ENCODE data around the gene XRCC3. TPM values are rescaled to one million over a fixed set of nuclear protein-coding genes. Genes with fewer than 3 reads are reported as not detected.

The XRCC3 gene
- total and polyA plus RNA-seq, 4 donors, result 1.7 to 14.1 (median 2.8) TPM

DNA sequence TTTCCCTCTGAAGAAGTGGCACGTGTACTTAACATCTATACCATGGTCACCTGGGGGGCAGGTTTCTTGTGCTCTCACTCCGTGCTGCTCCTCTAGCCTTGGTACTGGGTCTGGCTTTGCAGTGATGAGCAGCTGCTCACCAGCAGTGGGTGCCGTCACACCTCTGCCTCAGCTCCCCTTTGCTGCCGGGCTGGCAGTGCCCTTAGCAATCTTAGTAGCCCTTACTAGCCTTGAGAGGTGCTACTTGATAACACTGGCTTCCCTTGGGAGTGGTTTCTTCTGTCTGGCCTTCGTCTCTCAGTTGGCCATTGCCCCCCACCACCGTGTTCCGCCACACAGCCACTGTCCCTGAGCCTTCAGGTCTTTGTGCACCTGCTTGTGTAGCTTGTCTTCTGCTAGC is 63.7 kb downstream of the XRCC3 start:
- Histone ChIP-seq H3K27me3 (ENCODE audit: control insufficient read depth in 4 of 4, insufficient read depth in 4 of 4, low read length in 3 of 4) (no peaks in the 10 kb centered on the region), H3K9ac (ENCODE audit: low read depth in 1 of 2, low read length in 2 of 2) (no peak overlapping the region), H3K36me3 (ENCODE audit: control insufficient read depth in 4 of 4, insufficient read depth in 3 of 4, low read depth in 1 of 4, low read length in 3 of 4) (peaks cover 2 to 15% (median 13%) of the 10 kb centered on the region in 4 donors), H3K4me3 (ENCODE audit: low read depth in 1 of 3, low read length in 3 of 3) (no peak overlapping the region), H3K27ac (ENCODE audit: low read depth in 1 of 2, low read length in 2 of 2) (no peak overlapping the region), H3K4me1 (ENCODE audit: control insufficient read depth in 4 of 4, insufficient read depth in 4 of 4, low read length in 3 of 4) (peaks cover 0 to 10% (median 4%) of the 10 kb centered on the region in 4 donors), H3K9me3 (ENCODE audit: control insufficient read depth in 4 of 4, low read length in 3 of 4) (no peaks in the 10 kb centered on the region)
- no peak for DNase-seq (ENCODE audit: low spot score)
- 93% methylated on average over 7 of the region's 7 CpGs for WGBS
- TF ChIP-seq FOXA2 (IDR thresholded peaks at IDR 0.05), result no peak
- no peak for TF ChIP-seq HNF4A (conservative IDR thresholded peaks at IDR 0.05)
- TF ChIP-seq TAF1 (conservative IDR thresholded peaks at IDR 0.05), result no peak
- TF ChIP-seq RAD21 (IDR thresholded peaks at IDR 0.05), result no peak
- no peak for TF ChIP-seq RXRA (IDR thresholded peaks at IDR 0.05)
- no peak for TF ChIP-seq HNF4G (IDR thresholded peaks at IDR 0.05)
- TF ChIP-seq MAX (IDR thresholded peaks at IDR 0.05), result no peak
- no peak for TF ChIP-seq JUND (IDR thresholded peaks at IDR 0.05)
- TF ChIP-seq FOXA1 (IDR thresholded peaks at IDR 0.05), result no peak
- TF ChIP-seq, protein P1, sequence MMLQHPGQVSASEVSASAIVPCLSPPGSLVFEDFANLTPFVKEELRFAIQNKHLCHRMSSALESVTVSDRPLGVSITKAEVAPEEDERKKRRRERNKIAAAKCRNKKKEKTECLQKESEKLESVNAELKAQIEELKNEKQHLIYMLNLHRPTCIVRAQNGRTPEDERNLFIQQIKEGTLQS (IDR thresholded peaks at IDR 0.05), result no peak
- TF ChIP-seq EGR1 (IDR thresholded peaks at IDR 0.05; ENCODE audit: low read depth in 2 of 2), result no peak
- TF ChIP-seq NR2F2 (IDR thresholded peaks at IDR 0.05), result no peak
- TF ChIP-seq ZBTB33 (IDR thresholded peaks at IDR 0.05), result no peak
- TF ChIP-seq, protein P2, sequence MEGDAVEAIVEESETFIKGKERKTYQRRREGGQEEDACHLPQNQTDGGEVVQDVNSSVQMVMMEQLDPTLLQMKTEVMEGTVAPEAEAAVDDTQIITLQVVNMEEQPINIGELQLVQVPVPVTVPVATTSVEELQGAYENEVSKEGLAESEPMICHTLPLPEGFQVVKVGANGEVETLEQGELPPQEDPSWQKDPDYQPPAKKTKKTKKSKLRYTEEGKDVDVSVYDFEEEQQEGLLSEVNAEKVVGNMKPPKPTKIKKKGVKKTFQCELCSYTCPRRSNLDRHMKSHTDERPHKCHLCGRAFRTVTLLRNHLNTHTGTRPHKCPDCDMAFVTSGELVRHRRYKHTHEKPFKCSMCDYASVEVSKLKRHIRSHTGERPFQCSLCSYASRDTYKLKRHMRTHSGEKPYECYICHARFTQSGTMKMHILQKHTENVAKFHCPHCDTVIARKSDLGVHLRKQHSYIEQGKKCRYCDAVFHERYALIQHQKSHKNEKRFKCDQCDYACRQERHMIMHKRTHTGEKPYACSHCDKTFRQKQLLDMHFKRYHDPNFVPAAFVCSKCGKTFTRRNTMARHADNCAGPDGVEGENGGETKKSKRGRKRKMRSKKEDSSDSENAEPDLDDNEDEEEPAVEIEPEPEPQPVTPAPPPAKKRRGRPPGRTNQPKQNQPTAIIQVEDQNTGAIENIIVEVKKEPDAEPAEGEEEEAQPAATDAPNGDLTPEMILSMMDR (IDR thresholded peaks at IDR 0.05; ENCODE audit: low read depth, low read length, missing input control), result no peak

DNA sequence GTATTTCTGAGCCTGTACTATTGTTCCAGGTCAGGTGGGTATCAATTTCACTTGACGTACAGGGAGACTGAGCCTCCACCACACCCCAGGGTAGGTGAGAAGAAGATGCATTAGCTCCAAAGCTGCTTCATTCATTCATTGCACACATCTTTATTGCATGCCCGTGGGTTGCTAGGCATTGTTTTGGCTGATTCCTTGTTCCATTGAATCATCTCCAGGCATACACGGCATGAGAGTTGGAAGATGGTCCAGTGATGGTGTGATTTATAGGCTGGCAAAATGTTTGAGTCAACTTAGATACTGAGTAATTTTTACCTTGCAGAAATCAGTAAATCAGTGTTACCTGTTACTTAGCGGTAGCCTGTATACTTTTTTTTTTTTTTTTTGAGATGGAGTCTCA is 65.0 kb downstream of the XRCC3 start:
- Histone ChIP-seq H3K9me3 (ENCODE audit: control insufficient read depth in 4 of 4, low read length in 3 of 4) (no peaks in the 10 kb centered on the region), H3K9ac (ENCODE audit: low read depth in 1 of 2, low read length in 2 of 2) (no peak overlapping the region), H3K4me3 (ENCODE audit: low read depth in 1 of 3, low read length in 3 of 3) (no peak overlapping the region), H3K36me3 (ENCODE audit: control insufficient read depth in 4 of 4, insufficient read depth in 3 of 4, low read depth in 1 of 4, low read length in 3 of 4) (peaks cover 0 to 7% (median 3%) of the 10 kb centered on the region in 4 donors), H3K27me3 (ENCODE audit: control insufficient read depth in 4 of 4, insufficient read depth in 4 of 4, low read length in 3 of 4) (no peaks in the 10 kb centered on the region), H3K4me1 (ENCODE audit: control insufficient read depth in 4 of 4, insufficient read depth in 4 of 4, low read length in 3 of 4) (peaks cover 0 to 5% (median 1%) of the 10 kb centered on the region in 4 donors), H3K27ac (ENCODE audit: low read depth in 1 of 2, low read length in 2 of 2) (no peak overlapping the region)
- DNase-seq (ENCODE audit: low spot score), result no peak
- TF ChIP-seq JUND (IDR thresholded peaks at IDR 0.05) (no peak), GABPA (IDR thresholded peaks at IDR 0.05 in 1 of 2, conservative IDR thresholded peaks at IDR 0.05 in 1 of 2) (no peak), REST (IDR thresholded peaks at IDR 0.05) (no peak), HNF4G (IDR thresholded peaks at IDR 0.05) (no peak), SP1 (IDR thresholded peaks at IDR 0.05) (no peak), TAF1 (conservative IDR thresholded peaks at IDR 0.05) (no peak), YY1 (IDR thresholded peaks at IDR 0.05) (no peak), FOXA1 (IDR thresholded peaks at IDR 0.05) (no peak), HNF4A (conservative IDR thresholded peaks at IDR 0.05) (no peak)
- TF ChIP-seq, protein P1 (IDR thresholded peaks at IDR 0.05), result no peak
- WGBS, result 92% methylated on average over 4 of the region's 4 CpGs

Measured in liver (tissue), 9 donors.